HepG2 (cell line): ENCODE results near the gene SMYD2. TPM values are rescaled to one million over a fixed set of nuclear protein-coding genes. Genes with fewer than 3 reads are reported as not detected.

Source experiments
- ATAC-seq: fragments of 200-7000 bp; cut with Tn5 transposase; 3 replicates; pipeline ENCODE4 v1.9.1; 2020; ENCODE audit warnings: mild to moderate bottlenecking, moderate library complexity
- BruUV-seq: library from RNA; stranded (reverse); fragments of 400-500 nt; replicated peaks from 2 replicates; lab custom pipeline; 2021; lab: Mats Ljungman, UMichigan
- CTCF ChIA-PET: fragments of 300-600 bp; formaldehyde crosslinking; extraction: SDS; loops from one replicate; lab custom pipeline; 2021; ENCODE audit warnings: low total read pairs, inconsistent platforms, low intra/inter-chr PET ratio; lab: Yijun Ruan, JAX
- POLR2A ChIA-PET: fragments of 350-600 bp; sonication (Branson Sonifier 250); formaldehyde crosslinking; loops from one replicate; lab custom pipeline; 2020; ENCODE audit warnings: antibody characterized with exemption, inconsistent platforms; lab: Yijun Ruan, JAX
- DNase-seq: peaks from one replicate; pipeline ENCODE4 v3.0.0-alpha.2; 2015; ENCODE audit warnings: low spot score
- FAIRE-seq: peaks from 3 replicates; lab custom pipeline; 2011; peaks lifted over from hg19 to GRCh38; lab: Jason Lieb, UNC
- H2AFZ ChIP-seq: one replicate; pipeline ENCODE4 v1.6.1; 2011; ENCODE audit warnings: low read length, inconsistent platforms
- H3K27ac ChIP-seq: fragments of 300-600 bp; 3 replicates; pipeline ENCODE4 v1.8.0; 2011; ENCODE audit warnings: mixed run types, mild to moderate bottlenecking, mixed read lengths, low read length, inconsistent platforms; ENCODE audit not compliant: insufficient read depth; ENCODE audit errors: extremely low read length
- H3K27me3 ChIP-seq, 2 experiments: fragments of 200-600 bp in 1 of 2; 2 replicates in 1 of 2; 3 replicates in 1 of 2; pipeline versions ENCODE4 v1.6.0 to v1.8.0; 2011; ENCODE audit warnings: low read length in 2 of 2, mild to moderate bottlenecking in 2 of 2, moderate library complexity in 2 of 2, inconsistent platforms in 1 of 2; ENCODE audit not compliant: insufficient read depth in 2 of 2, control insufficient read depth in 1 of 2
- H3K36me3 ChIP-seq, 2 experiments: fragments of 200-600 bp in 1 of 2; replicated peaks in 1 of 2; 2 replicates in 1 of 2; 3 replicates in 1 of 2; pipeline versions ENCODE4 v1.5.1 to v1.8.0; 2011; ENCODE audit warnings: low read length in 2 of 2, inconsistent platforms in 1 of 2; ENCODE audit not compliant: insufficient read depth in 2 of 2, control insufficient read depth in 1 of 2
- H3K4me1 ChIP-seq: 2 replicates; pipeline ENCODE4 v1.5.1; 2012; ENCODE audit warnings: low read length, inconsistent platforms; ENCODE audit not compliant: insufficient read depth
- H3K4me2 ChIP-seq: 2 replicates; pipeline ENCODE4 v1.6.0; 2011; ENCODE audit warnings: low read depth, low read length, inconsistent platforms
- H3K4me3 ChIP-seq, 3 experiments: fragments of 200-600 bp in 1 of 3; sonication (generic), shearing (Covaris generic) in 1 of 3; replicated peaks in 1 of 3; 2 replicates each; pipeline ENCODE4 v1.5.1; 2011 to 2016; ENCODE audit warnings: low read length in 3 of 3, inconsistent platforms in 2 of 3, low read depth in 2 of 3, mild to moderate bottlenecking in 2 of 3, control low read depth in 1 of 3, mixed read lengths in 1 of 3; ENCODE audit not compliant: insufficient read depth in 1 of 3
- H3K79me2 ChIP-seq: one replicate; pipeline ENCODE4 v1.6.1; 2011; ENCODE audit warnings: low read length, inconsistent platforms; ENCODE audit not compliant: insufficient read depth
- H3K9ac ChIP-seq: 2 replicates; pipeline ENCODE4 v1.6.0; 2011; ENCODE audit warnings: mild to moderate bottlenecking, low read depth, low read length, inconsistent platforms; ENCODE audit not compliant: insufficient read depth
- H3K9me3 ChIP-seq: 2 replicates; pipeline ENCODE4 v1.5.1; 2012; ENCODE audit warnings: mild to moderate bottlenecking, low read length
- H4K20me1 ChIP-seq: 2 replicates; pipeline ENCODE4 v1.6.0; 2011; ENCODE audit warnings: inconsistent platforms, mild to moderate bottlenecking, low read length, moderate library complexity; ENCODE audit not compliant: insufficient read depth
- CENPT ChIP-seq: sonication (generic); formaldehyde crosslinking; IDR thresholded peaks from 2 replicates; pipeline ENCODE4 v1.8.0; 2022; ENCODE audit warnings: low read depth, mild to moderate bottlenecking, moderate library complexity, missing genetic modification reagents
- GMEB1 ChIP-seq: sonication (generic); formaldehyde crosslinking; IDR thresholded peaks from 2 replicates; pipeline ENCODE4 v1.5.1; 2020; ENCODE audit warnings: missing genetic modification reagents, mild to moderate bottlenecking, borderline replicate concordance
- HES4 ChIP-seq: sonication (generic); formaldehyde crosslinking; IDR thresholded peaks from 2 replicates; pipeline ENCODE4 v1.9.0; 2021; ENCODE audit warnings: mild to moderate bottlenecking, missing genetic modification reagents, borderline replicate concordance
- HOXA3 ChIP-seq: sonication (generic); formaldehyde crosslinking; IDR thresholded peaks from 2 replicates; pipeline ENCODE4 v1.5.0; 2020; ENCODE audit warnings: missing genetic modification reagents
- KIAA2018 ChIP-seq: sonication (generic); formaldehyde crosslinking; IDR thresholded peaks from 2 replicates; pipeline ENCODE4 v1.5.0; 2020; ENCODE audit warnings: mild to moderate bottlenecking, missing genetic modification reagents, borderline replicate concordance
- SP140L ChIP-seq: sonication (generic); formaldehyde crosslinking; IDR thresholded peaks from 2 replicates; pipeline ENCODE4 v1.4.0; 2020; ENCODE audit warnings: missing genetic modification reagents, borderline replicate concordance
- ZBTB10 ChIP-seq: sonication (generic); formaldehyde crosslinking; IDR thresholded peaks from 2 replicates; pipeline ENCODE4 v1.4.0; 2020; ENCODE audit warnings: missing genetic modification reagents, borderline replicate concordance
- ZFP82 ChIP-seq: sonication (generic); formaldehyde crosslinking; IDR thresholded peaks from 2 replicates; pipeline ENCODE4 v1.5.1; 2020; ENCODE audit warnings: mild to moderate bottlenecking, missing genetic modification reagents, borderline replicate concordance
- ZNF569 ChIP-seq: sonication (generic); formaldehyde crosslinking; IDR thresholded peaks from 2 replicates; pipeline ENCODE4 v1.5.0; 2020; ENCODE audit warnings: mild to moderate bottlenecking, missing genetic modification reagents, moderate library complexity, borderline replicate concordance
- ZNF672 ChIP-seq: sonication (generic); formaldehyde crosslinking; IDR thresholded peaks from 2 replicates; pipeline ENCODE4 v1.8.1; 2022; ENCODE audit warnings: missing genetic modification reagents
- ZNF782 ChIP-seq: sonication (generic); formaldehyde crosslinking; IDR thresholded peaks from 2 replicates; pipeline ENCODE4 v1.4.0; 2020; ENCODE audit warnings: missing genetic modification reagents, mild to moderate bottlenecking, borderline replicate concordance
- WGBS: methylation state at CpG from one replicate; pipeline ENCODE4 v1.1.6; 2017; ENCODE audit warnings: low lambda C conversion rate; 5-methylcytosine and 5-hydroxymethylcytosine counted together
- in situ Hi-C: cut with HindIII; loops from 2 replicates; pipeline ENCODE4 v1.10.0; 2017; ENCODE audit warnings: low pct_unique_long_range_greater_than_20kb; ENCODE audit not compliant: extremely low pct_ligation_motif_present
- intact Hi-C: fragments of 100-400 bp; cut with micrococcal nuclease; formaldehyde crosslinking; loops from one replicate; pipeline ENCODE4 v1.10.0; 2022; ENCODE audit not compliant: unreplicated experiment
- polyA plus RNA-seq, 8 experiments: library from polyadenylated mRNA; depleted of rRNA in 3 of 8; stranded (reverse) in 7 of 8; unstranded in 1 of 8; fragments of >200 nt; fragmentation: Illumina TruSeq in 4 of 8; extraction: Trizol in 4 of 8; gene quantifications; 2 replicates each; pipeline versions ENCODE4 v1.2.1 to v1.2.3, GENCODE V29; 2011 to 2016; ENCODE audit warnings: low read depth in 4 of 8, missing spikeins in 1 of 8, mixed read lengths in 1 of 8; ENCODE audit not compliant: insufficient read depth in 1 of 8
- total RNA-seq, 5 experiments: library from RNA; depleted of rRNA; stranded (reverse); fragments of >200 nt; fragmentation: Illumina TruSeq; extraction: Trizol; gene quantifications; 2 replicates each; pipeline ENCODE4 v1.2.3, GENCODE V29; 2016; ENCODE audit warnings: low read depth in 1 of 5

SMYD2 gene
- total and polyA plus RNA-seq, 2 of the 13 experiments (the other 11 are each of a cell fraction or from before 2014, with no cell fraction given): 72.7 to 139 TPM

GRCh38 chr1:214384373-214385079 lies 103.6 kb downstream of the SMYD2 start:
- H3K4me3 ChIP-seq: no peak overlapping the region
- H3K4me1 ChIP-seq: no peaks in the 10 kb centered on the region
- DNase-seq: no peak
- 98% methylated on average over 18 of the region's 18 CpGs for WGBS
- H3K9me3 ChIP-seq: no peaks in the 10 kb centered on the region
- in situ Hi-C loops (no loop called here), intact Hi-C loops (no loop called here)
- no peaks in the 10 kb centered on the region for H4K20me1 ChIP-seq
- FAIRE-seq: no peak
- BruUV-seq: no TSS peak
- H3K27me3 ChIP-seq: no peaks in the 10 kb centered on the region
- no peaks in the 10 kb centered on the region for H3K79me2 ChIP-seq
- H2AFZ ChIP-seq: no peak overlapping the region
- peaks cover 7 to 13% of the 10 kb centered on the region in 2 experiments; a peak in 4 of 5 replicates for H3K36me3 ChIP-seq
- H3K4me2 ChIP-seq: no peak overlapping the region
- POLR2A ChIA-PET: no interaction called here
- no peak overlapping the region for H3K9ac ChIP-seq
- CTCF ChIA-PET: no interaction called here
- no peak for ATAC-seq
- H3K27ac ChIP-seq: no peak overlapping the region
- TF ChIP-seq KIAA2018 (CRISPR knock-in tag): no peak
- TF ChIP-seq ZNF782: no peak
- TF ChIP-seq SP140L (CRISPR knock-in tag): no peak
- no peak for TF ChIP-seq ZNF569 (CRISPR knock-in tag)
- TF ChIP-seq GMEB1 (CRISPR knock-in tag): no peak
- TF ChIP-seq ZFP82 (CRISPR knock-in tag): no peak
- TF ChIP-seq ZBTB10 (CRISPR knock-in tag): no peak
- no peak for TF ChIP-seq CENPT (CRISPR knock-in tag)
- no peak for TF ChIP-seq ZNF672 (CRISPR knock-in tag)
- no peak for TF ChIP-seq HOXA3
- TF ChIP-seq HES4 (CRISPR knock-in tag): no peak
